Measurements from ENCODE around the gene ABHD17B.
"Not testable (repeated sequence)": the region's sequence is repeated elsewhere in the genome, so short reads cannot be mapped to it uniquely, and the experiment has no call there.

The ABHD17B gene

GRCh38 chr9:71911061-71911907 lies at the start of gene ABHD17B, which contains the start of gene C9orf85:
ABHD17B (minus strand) TSS chr9:71911193; CDS start chr9:71875080, 36,113 bp downstream.
C9orf85 (plus strand) TSS chr9:71911639; CDS start chr9:71911735, 96 bp downstream.
- TF ChIP-seq, protein P1, sequence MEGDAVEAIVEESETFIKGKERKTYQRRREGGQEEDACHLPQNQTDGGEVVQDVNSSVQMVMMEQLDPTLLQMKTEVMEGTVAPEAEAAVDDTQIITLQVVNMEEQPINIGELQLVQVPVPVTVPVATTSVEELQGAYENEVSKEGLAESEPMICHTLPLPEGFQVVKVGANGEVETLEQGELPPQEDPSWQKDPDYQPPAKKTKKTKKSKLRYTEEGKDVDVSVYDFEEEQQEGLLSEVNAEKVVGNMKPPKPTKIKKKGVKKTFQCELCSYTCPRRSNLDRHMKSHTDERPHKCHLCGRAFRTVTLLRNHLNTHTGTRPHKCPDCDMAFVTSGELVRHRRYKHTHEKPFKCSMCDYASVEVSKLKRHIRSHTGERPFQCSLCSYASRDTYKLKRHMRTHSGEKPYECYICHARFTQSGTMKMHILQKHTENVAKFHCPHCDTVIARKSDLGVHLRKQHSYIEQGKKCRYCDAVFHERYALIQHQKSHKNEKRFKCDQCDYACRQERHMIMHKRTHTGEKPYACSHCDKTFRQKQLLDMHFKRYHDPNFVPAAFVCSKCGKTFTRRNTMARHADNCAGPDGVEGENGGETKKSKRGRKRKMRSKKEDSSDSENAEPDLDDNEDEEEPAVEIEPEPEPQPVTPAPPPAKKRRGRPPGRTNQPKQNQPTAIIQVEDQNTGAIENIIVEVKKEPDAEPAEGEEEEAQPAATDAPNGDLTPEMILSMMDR (IDR thresholded peaks at IDR 0.05): no peak
- Mint-ChIP-seq H3K27ac (peak within 1 kb of the TSS; percentile 100), H3K36me3 (ENCODE audit: low read depth) (peaks cover 20% of the 10 kb centered on the region), H3K9me3 (no peaks in the 10 kb centered on the region), H3K4me1 (peaks cover 59% of the 10 kb centered on the region), H3K27me3 (ENCODE audit: low read depth, poor library complexity) (no peaks in the 10 kb centered on the region), H3K4me3 (peak within 1 kb of the TSS; percentile 100)
- DNase-seq: peak; percentile 98

- DNase-seq: no peak
- no peaks in the 10 kb centered on the region for H3K4me1 Mint-ChIP-seq
- H3K9me3 Mint-ChIP-seq: no peaks in the 10 kb centered on the region
- TF ChIP-seq, protein P1 (IDR thresholded peaks at IDR 0.05): no peak
- H3K4me3 Mint-ChIP-seq: no peak overlapping the region
- H3K36me3 Mint-ChIP-seq (ENCODE audit: low read depth): peaks cover 12% of the 10 kb centered on the region
- no peaks in the 10 kb centered on the region for H3K27me3 Mint-ChIP-seq (ENCODE audit: low read depth, poor library complexity)
- no peak overlapping the region for H3K27ac Mint-ChIP-seq
Observed at GRCh38 chr9:71955300-71955915, 44.4 kb upstream of the ABHD17B start.

DNA sequence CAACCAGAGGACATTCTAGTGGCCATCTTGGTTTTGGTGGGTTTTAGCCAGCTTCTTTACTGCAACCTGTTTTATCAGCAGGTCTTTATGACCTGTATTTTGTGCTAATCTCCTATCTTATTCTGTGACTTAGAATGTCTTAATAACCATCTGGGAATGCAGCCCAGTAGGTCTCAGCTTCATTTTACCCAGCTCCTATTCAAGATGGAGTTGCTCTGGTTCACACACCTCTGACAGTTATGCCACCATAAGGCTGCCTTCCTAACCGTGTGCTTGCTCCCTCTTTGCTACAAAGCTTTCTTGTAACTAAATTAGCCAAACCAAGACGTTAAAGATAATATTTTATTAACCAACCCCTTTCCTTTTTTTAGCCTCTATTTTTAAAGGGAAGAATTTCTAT lies 43.7 kb upstream of the ABHD17B start:
- not testable (repeated sequence) for H3K4me1 Mint-ChIP-seq; H3K4me3 Mint-ChIP-seq; H3K27me3 Mint-ChIP-seq (ENCODE audit: low read depth, poor library complexity); H3K36me3 Mint-ChIP-seq (ENCODE audit: low read depth); DNase-seq; H3K9me3 Mint-ChIP-seq
- peak overlapping the region; percentile 91 for H3K27ac Mint-ChIP-seq

DNA sequence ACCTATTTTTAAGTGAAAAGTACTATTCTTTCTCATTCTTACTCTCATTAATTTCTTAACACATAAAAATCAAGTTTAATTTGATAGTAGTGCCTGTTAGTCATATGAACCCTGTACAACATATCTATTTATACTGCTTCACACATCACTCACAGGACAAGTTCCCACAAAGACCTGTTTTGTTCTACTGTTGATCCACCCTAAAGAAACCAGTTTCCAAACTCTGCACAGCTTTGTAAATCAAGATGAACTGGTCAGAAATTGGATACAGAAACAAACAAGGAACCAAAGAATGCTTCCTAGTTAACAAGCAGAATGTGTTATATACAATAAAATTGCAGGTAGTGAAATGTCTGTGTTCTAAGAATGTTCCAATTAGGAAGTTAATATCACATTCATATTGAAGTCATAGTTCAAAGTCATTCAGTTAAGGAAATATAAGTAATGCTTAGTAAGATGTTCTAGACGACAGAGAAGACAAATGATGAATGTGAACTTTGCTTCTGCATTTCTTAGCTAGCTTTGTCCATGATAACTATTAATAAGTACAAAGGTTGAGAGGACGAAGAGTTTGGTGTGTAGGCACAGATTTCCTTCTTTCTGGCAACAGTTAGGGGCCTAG lies 33.9 kb upstream of the ABHD17B start:
- DNase-seq: no peak
- Mint-ChIP-seq H3K27me3 (ENCODE audit: low read depth, poor library complexity) (no peaks in the 10 kb centered on the region), H3K9me3 (no peaks in the 10 kb centered on the region), H3K27ac (no peak overlapping the region), H3K36me3 (ENCODE audit: low read depth) (peaks cover 21% of the 10 kb centered on the region), H3K4me3 (no peak overlapping the region), H3K4me1 (no peaks in the 10 kb centered on the region)
- TF ChIP-seq, protein P1 (IDR thresholded peaks at IDR 0.05): no peak

GRCh38 chr9:71941998-71942567 lies 31.1 kb upstream of the ABHD17B start:
- H3K4me1 Mint-ChIP-seq: no peaks in the 10 kb centered on the region
- H3K4me3 Mint-ChIP-seq: no peak overlapping the region
- H3K36me3 Mint-ChIP-seq (ENCODE audit: low read depth): peaks cover 3% of the 10 kb centered on the region
- H3K27me3 Mint-ChIP-seq (ENCODE audit: low read depth, poor library complexity): no peaks in the 10 kb centered on the region
- H3K27ac Mint-ChIP-seq: peak overlapping the region; percentile 41
- no peak for DNase-seq
- TF ChIP-seq, protein P1 (IDR thresholded peaks at IDR 0.05): no peak
- H3K9me3 Mint-ChIP-seq: no peaks in the 10 kb centered on the region

DNA sequence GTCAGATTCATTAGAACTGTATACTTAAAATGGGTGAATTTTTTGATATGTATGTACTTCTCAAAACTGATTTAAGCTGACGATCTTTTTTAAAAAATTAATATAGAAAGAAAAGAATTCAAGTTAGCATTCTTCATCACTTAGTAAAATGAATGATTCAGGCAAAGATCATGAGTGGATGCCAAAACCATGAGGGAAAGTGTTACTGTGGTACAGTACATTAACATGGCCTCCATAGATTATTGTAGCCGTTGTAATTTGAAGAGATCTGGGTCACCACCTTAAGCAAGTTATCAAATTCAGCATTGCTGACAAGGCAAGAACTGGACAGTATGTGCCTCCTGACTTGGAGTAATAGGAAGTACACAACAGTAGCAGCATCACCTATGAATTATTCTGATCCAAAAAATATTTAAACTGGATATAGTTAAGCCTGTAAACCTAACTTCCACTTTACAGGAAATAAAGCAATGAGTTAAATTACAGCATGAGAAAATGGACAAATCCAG lies 30.1 kb upstream of the ABHD17B start:
- no peaks in the 10 kb centered on the region for H3K4me1 Mint-ChIP-seq
- DNase-seq: no peak
- no peak overlapping the region for H3K4me3 Mint-ChIP-seq
- H3K36me3 Mint-ChIP-seq (ENCODE audit: low read depth): no peaks in the 10 kb centered on the region
- TF ChIP-seq, protein P1 (IDR thresholded peaks at IDR 0.05): no peak
- H3K27me3 Mint-ChIP-seq (ENCODE audit: low read depth, poor library complexity): no peaks in the 10 kb centered on the region
- no peaks in the 10 kb centered on the region for H3K9me3 Mint-ChIP-seq
- no peak overlapping the region for H3K27ac Mint-ChIP-seq
